GM21360 (cell line): Measurements from ENCODE around the gene PLSCR1.
"Not testable (repeated sequence)": the region's sequence is repeated elsewhere in the genome, so short reads cannot be mapped to it uniquely, and the experiment has no call there.

Experiments
- ATAC-seq: cut with Tn5 transposase; IDR thresholded peaks from one replicate; pipeline ENCODE4 v1.9.1; 2021; ENCODE audit warnings: mild to moderate bottlenecking, moderate library complexity; ENCODE audit not compliant: unreplicated experiment

Gene PLSCR1

DNA sequence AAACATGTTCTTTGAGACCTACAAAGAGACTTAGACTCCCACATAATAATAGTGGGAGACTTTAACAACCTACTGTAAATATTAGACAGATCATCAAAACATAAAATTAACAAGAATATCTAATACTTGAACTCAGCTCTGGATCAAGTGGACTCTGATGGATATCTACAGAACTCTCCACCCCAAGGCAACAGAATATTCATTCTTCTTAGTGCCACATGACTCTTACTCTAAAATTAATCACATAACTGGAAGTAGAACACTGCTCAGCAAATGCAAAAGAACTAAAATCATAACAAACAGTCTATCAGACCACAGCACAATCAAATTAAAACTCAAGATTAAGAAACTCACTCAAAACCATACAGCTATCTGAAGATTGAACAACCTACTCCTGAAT, 59.1 kb downstream of the PLSCR1 start:
- ATAC-seq, result no peak

DNA sequence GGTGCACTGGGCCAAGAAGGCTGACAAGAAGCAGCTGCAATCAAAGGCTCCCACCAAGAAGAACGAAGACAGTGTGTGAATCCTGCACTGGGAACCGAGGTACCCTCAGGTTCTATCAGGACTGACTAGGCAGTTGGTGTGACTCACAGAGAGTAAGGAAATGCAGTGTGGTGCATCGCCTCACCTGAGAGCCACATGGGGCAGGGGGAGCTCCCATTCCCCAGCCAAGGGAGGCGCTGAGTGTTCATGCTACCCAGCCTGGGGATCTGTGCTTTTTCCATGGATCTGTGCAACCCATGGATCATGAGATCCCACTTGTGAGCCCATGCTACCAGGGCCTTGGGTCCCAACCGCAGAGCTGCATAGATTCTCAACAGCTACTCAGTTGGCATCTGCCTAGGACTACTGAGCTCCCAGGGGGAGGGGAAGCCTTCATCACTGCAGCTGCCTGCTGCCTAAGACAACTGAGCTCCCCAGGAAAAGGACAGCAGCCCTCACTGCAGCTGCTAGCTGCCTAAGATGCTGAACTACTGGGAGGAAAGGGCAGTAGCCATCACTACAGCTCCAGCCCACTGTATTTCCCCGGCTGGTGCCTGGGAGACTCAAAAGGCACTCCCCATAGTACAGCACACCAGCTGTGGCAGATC, 68.2 kb downstream of the PLSCR1 start:
- ATAC-seq, result no peak

DNA sequence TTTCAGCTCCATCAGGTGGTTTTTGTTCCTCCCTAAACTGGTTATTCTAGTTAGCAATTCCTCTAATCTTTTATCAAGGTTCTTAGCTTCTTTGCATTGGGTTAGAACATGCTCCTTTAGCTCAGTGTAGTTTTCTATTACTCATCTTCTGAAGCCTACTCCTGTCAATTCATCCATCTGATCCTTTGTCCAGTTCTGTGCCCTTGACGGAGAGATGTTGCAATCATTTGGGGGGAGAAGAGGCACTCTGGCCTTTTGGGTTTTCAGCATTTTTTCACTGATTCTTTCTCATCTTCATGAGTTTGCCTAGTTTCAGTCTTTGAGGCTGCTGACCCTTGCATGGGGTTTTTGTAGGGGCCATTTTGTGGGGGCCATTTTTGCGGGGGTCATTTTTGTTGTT, 69.4 kb downstream of the PLSCR1 start:
- not testable (repeated sequence) for ATAC-seq

DNA sequence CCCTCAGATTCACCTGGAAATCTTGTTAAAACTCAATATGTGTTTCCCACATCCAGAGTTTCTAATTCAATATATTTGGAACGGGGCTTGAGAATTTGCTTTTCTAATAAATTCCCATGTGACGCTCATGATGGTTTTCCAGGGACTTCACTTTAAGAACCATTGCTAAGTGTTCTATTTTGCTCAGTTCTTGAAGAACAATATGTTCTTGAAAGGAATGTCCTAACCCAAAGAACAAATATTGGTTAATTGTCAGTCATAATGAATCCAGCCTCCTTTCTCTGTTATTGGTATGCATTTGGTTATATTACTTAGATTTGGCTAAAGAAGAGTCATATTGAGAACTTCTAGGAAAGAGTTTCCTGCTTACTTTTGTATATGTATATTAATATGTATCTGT, 70.7 kb downstream of the PLSCR1 start:
- ATAC-seq, result no peak

DNA sequence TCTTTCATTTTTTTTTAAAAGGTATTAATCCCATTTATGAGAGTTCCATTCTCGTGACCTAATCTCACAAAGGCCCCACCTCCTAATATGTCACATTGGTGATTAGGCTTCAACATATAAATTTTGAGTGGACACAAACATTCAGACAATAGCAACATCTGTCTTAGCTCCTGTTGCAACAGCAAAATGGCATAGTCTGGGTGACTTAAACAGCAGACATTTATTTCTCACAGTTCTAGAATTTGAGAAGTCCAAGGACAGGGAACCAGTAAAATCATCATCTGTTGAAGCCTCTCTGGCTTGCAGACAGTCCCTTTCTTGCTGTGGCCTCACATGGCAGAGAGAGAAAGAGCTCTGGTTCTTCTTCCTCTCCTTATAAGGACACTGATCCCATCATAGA, 71.8 kb downstream of the PLSCR1 start:
- ATAC-seq, result no peak

DNA sequence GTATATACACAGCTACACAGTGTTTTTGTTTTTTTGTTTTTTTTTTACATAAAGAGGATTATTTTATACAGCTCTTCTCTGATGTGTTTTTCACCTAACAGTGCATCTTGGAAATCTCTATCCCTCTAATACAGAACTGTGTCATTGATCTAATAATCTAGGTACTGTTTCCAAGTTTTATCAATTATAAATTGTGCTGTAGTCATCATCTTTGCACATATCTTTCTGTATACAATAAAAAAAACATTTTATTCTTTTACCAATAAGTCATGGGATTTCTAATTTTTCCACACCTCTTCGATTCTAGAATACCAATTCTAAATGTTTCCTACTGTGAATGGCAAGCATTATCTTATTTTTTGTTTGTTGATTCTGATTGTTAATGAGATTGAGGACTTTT, 73.4 kb downstream of the PLSCR1 start:
- ATAC-seq, result no peak

DNA sequence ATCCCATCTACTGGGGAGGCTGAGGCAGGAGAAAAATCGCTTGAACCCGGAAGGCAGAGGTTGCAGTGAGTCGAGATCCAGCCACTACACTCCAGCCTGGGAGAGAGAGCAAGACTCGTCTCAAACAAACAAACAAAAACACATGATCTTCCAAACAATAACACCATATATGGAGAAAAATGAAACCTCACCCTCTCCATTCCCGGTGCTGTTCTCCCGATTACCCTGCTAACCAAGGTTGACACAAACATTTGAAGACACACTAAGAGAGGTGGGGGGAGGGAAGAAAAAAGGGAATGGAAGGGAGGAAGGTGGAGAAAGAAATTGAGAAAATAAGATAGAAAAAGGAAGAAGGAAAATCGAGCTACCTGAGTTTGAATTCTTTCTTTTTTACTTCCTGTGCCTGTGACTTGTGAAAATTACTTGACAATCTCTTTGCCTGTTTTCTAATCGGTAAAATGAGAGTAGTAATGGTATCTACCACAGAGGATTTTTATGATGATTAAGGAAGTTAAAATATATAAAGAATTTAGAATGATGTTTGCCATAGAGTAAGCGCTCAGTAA, 73.9 kb downstream of the PLSCR1 start:
- no peak for ATAC-seq

DNA sequence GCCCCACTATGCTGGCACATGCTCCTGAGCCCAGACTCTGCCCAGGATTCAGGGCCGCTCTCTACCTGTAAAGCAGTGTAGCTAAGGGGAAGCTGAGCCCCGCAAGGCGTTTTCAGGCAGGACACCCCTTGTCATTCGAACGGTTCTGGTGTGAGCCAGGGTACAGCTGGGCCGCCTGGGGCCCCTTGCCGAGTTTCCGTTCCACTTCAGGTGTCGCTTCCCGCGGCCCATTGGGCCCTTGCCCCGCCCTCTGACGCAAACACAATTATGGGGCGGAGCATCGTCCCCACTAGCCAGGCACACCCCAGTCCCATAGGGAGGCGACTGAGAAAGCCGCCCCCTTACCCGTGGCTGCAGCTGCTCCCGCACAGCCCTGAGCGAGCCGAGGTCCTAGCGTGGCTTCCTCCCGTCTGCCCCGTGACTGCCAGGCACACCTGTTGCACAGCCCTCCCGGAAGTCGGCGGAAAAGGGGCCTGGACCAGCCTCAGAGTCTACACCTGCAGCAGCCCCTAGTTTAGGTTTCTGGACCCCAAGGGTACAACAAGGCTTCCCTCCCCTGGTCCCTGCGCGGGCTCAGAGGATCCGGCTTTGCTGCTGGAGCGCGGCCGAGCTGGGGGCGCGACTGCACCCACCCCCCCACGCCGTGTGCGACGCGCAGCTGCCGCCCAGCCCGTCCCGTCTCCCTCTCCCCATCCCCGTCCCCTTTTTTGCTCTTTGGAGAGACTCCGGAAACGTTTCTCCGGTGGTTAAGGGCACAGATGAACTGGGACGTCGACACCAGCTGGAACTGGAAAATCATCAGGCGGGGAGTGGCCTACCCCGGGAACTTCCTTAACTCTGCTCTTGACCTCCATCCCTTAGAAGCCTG, 75.0 kb downstream of the PLSCR1 start, which contains the start of gene PLSCR2:
Gene PLSCR2, minus strand, starts transcription at position 412 of the 868 bp plus-strand sequence. CDS start 9,657 bp downstream, outside the sequence.
- peak; percentile 98 for ATAC-seq

DNA sequence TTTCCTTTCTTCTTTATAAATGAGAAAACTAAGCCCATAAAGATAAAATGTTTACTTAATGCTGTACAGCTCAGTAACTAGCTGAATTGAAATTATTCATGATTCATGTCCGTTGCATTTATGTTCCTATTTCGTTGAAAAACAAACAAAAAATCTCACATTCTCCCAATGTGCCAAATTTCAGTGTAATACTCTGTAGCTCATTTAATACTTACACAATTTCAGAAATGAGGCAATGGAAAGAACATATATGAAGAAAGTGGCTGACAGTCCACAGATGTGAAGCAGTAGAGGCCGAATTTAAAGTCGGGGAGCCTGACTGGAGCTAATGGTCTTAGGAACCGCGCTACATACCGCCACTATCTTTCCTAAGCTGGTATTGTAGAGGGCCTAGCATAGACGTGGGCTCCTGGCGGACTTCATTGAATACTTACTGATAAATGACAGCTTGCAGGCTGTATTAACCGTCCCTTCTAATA, 75.7 kb downstream of the PLSCR1 start:
- no peak for ATAC-seq

DNA sequence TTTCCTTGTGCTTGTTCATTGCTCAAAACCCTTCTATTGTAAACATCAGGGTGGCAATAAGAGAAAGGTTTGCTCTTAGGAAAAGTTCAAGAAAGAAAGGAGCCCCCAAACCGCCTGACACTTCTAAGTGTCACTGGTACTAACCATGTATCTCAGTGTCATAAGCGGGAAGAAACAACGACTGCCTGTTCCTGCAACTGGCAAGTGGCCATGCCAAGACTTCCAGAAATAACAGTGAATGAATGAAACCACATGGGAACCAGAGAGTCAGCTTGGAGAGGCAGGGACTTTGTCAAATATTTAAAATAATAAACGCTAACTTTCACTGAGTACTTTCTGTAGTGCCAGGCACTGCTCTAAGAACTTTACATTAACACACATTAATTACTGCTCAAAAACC, 76.2 kb downstream of the PLSCR1 start:
- ATAC-seq, result no peak

DNA sequence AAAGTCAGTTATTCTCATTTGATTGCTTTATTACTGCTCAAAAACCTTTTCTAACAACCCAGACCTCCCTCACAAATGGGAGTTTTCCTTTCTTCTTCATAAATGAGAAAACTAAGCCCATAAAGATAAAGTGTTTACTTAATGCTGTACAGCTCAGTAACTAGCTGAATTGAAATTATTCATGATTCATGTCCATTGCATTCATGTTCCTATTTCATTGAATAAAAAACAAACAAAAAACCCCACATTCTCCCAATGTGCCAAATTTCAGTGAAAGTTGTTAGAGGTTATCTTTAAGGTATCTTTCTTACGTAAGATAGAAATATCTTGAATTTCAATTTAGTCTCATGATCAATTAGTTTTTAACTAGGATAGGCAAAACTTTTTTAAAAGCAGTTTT, 77.8 kb downstream of the PLSCR1 start:
- ATAC-seq, result no peak

DNA sequence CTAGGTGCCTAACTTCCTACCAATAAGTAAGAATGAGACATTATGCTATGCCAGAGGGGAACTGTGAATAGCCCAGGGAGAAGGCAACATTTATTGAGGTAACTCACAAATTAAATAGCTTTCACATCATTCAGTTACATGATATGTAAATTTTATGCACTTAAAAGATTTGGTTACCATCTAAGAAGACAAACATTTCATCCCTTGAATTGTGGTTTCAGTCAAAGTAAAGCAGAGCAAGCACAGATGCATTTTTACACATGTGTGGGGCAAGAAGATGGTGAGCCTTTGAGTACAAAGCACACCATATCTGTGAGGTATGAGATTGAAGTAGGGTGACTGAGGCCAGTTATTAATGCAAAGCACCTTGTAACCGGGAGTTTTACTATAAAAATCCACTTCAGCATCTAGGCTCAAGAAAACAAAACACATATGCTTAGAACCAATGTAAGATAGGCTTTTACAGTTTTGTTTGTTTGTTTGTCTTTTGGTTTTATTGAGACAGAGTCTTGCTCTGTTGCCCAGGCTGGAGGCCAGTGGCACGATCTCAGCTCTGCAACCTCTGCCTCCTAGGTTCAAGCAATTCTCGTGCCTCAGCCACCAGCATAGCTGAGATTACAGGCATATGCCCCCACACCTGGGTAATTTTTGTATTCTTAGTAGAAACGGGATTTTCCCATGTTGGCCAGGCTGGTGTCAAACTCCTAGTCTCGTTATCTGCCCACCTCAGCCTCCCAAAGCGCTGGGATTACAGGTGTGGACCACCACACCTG, 78.5 kb downstream of the PLSCR1 start:
- ATAC-seq, result no peak
